Coronary artery (tissue), 2 donors: ENCODE data around the gene P2RY8.

Source experiments
- DNase-seq: peaks from one replicate; pipeline ENCODE4 v3.0.0-alpha.2; 2017; ENCODE audit warnings: low spot score
- H3K27ac ChIP-seq, 2 donors: fragments of 200-600 bp; sonication (generic); one replicate each; pipeline ENCODE4 v1.5.1; 2016 to 2019
- H3K4me3 ChIP-seq: fragments of 200-600 bp; sonication (generic); 2 replicates; pipeline ENCODE4 v1.5.1; 2016; ENCODE audit warnings: mild to moderate bottlenecking, moderate library complexity
- TF ChIP-seq, protein P1 (sequence below): fragments of 200-600 bp; sonication (generic); IDR thresholded peaks from one replicate; pipeline ENCODE4 v1.5.1; 2019; ENCODE audit warnings: antibody characterized with exemption

The P2RY8 gene, protein sequence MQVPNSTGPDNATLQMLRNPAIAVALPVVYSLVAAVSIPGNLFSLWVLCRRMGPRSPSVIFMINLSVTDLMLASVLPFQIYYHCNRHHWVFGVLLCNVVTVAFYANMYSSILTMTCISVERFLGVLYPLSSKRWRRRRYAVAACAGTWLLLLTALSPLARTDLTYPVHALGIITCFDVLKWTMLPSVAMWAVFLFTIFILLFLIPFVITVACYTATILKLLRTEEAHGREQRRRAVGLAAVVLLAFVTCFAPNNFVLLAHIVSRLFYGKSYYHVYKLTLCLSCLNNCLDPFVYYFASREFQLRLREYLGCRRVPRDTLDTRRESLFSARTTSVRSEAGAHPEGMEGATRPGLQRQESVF

DNA sequence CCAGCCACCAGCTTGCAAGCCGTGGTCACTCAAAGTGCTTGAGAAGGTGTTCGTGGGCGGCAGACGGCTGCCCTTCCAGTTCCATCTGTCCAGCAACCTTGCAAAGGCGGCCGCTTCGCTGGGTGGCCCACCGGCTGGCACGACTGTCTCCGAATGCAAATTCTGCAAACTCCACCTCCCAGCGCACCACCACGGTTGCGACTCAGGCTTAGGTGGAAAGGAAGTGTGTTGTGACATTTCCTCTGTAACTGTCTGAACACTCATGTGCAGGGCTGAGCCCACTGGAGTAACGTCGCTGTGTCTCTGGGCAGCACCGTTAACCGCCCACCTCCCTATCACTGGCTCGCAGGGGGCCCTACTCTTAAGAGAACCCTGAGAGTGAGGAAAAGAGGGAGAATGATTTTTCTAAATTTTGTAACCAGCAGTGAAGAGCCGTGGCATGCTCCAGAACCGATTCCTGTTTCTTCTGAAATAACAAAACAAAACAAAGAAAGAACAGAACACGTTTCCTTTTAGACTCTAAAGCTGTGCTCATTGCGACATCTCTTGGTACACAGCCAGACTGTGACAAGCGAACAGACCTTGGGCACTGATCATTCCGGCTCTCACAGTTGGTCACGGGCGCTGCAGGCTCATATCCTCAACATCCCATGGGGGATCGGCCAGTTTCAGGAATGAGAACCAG lies at the start of gene P2RY8:
Gene P2RY8, minus strand, starts transcription at position 155 of the 685 bp plus-strand sequence. CDS start 70,627 bp downstream, outside the sequence.
- H3K4me3 ChIP-seq: peak within 1 kb of the TSS; percentile 63
- DNase-seq: no peak
- TF ChIP-seq, protein P1, sequence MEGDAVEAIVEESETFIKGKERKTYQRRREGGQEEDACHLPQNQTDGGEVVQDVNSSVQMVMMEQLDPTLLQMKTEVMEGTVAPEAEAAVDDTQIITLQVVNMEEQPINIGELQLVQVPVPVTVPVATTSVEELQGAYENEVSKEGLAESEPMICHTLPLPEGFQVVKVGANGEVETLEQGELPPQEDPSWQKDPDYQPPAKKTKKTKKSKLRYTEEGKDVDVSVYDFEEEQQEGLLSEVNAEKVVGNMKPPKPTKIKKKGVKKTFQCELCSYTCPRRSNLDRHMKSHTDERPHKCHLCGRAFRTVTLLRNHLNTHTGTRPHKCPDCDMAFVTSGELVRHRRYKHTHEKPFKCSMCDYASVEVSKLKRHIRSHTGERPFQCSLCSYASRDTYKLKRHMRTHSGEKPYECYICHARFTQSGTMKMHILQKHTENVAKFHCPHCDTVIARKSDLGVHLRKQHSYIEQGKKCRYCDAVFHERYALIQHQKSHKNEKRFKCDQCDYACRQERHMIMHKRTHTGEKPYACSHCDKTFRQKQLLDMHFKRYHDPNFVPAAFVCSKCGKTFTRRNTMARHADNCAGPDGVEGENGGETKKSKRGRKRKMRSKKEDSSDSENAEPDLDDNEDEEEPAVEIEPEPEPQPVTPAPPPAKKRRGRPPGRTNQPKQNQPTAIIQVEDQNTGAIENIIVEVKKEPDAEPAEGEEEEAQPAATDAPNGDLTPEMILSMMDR: no peak
- H3K27ac ChIP-seq: peak within 1 kb of the TSS in 1 of 2 donors; percentile 62

DNA sequence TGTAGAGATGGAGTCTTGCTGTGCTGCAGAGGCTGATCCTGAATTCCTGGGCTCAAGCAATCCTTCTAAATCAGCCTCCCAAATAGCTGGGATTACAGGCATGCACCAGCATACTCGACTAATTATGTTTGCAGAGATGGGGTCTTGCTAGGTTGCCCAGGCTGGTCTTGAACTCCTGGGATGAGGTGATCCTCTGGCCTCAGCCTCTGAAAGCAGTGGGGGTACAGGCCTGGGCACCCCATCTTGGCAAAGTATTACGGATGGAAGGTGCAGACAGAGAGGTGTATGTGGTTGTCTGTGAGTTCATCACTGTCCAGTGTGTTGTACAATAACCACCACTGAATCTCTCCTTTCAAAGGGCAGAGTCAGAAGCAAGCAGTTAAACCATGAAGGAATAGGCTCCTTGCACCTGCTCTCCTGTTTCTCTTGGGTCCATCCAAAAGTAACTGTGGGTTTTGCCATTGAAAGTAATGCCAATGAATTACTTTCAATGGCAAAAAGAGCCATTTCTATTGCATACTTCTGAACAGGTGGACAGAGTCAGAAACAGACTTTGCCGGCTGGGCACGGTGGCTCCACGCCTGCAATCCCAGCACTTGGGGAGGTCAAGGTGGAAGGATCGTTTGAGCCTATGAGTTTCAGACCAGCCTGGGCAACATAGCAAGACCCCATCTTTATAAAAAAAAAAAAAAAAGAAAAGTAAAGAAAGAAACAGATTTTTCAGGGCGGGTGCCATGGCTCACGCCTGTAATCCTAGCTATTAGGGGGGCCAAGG lies 47.4 kb upstream of the P2RY8 start:
- TF ChIP-seq, protein P1: no peak
- Histone ChIP-seq H3K4me3 (no peak overlapping the region), H3K27ac (no peak overlapping the region)
- no peak for DNase-seq

DNA sequence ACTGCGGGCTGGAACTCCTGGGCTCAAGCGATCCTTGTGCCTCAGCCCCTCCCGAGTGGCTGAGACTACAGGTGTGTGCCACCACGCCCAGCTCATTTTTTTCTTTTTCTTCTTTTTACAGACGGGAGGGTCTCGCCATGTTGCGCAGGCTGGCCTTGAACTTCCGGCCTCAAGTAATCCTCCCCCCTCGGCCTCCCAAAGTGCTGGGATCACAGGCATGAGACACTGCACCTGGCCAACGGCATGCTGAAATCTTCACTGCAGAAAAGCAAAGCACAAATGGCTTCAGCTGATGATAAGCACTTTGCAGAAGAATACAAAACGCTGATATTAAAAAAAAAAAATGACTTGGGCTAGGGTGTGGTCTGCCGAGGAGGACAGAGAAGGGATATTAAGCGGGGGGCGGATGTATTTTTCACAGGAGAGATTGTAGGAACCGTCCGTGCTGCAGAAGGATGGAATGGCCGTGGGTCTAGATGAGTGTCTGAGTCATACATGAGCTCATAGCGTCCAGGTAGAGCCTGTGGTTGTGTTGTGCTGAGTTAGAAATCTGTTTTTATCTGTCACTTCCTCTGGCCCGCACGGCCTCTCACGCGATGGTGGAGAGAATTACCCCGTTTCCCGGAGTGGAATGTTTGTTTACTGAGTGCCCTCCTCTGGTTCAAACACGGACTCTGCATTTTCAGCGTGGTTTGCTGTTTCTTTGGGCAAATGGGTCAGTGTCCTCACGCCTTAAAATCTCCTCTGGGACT lies 45.9 kb upstream of the P2RY8 start:
- Histone ChIP-seq H3K4me3 (no peak overlapping the region), H3K27ac (no peak overlapping the region)
- DNase-seq: no peak
- TF ChIP-seq, protein P1: no peak

DNA sequence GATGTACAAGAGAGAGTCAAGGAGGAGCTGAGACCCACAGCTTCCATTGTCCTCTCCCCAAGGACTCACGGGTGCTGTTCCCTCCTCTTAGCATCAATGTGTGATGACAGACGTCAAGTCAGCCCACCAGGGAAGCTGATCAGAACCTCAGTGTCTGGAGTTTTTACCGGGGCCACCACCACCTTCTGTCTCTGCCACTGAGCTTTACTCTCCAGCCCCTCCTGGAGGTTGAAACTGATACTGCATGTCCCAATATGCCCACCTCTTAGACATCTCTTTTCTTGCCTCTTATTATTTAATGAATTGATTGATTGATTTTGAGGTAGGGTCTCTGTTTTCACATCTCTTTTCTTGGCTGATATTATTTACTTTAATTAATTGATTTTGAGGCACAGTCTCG lies 44.1 kb upstream of the P2RY8 start:
- Histone ChIP-seq H3K4me3 (no peak overlapping the region), H3K27ac (no peak overlapping the region)
- TF ChIP-seq, protein P1: peak; percentile 61
- no peak for DNase-seq

DNA sequence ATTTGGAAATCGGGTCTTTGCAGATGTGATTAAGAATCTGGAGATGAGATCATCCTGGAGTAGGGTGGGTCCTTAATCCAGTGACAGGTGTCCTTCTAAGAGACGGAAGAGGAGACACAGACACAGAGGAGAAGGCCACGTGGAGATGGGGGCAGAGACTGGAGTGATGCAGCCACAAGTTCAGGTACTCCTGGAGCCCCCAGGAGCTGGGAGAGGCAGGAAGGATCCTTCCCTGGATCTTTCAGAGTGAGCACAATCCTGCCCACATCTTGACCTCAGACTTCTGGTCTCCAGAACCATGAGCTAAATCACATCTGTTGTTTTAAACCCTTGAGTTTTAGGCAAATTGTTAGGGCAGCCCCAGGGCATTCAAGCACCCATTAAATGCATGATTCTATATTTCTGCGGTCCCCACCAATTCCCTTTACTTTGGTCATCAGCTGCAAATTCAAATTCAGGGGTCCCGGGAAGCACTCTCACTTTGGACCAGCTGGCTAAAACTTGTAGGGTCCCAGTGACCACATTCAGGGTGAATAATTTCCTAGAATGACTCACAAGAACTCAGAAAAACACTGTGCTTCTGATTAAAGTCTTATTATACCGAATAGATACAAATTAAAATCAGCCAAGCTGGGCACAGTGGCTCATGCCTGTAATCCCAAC lies 41.7 kb upstream of the P2RY8 start:
- TF ChIP-seq, protein P1: no peak
- no peak for DNase-seq
- Histone ChIP-seq H3K4me3 (no peak overlapping the region), H3K27ac (no peak overlapping the region)

DNA sequence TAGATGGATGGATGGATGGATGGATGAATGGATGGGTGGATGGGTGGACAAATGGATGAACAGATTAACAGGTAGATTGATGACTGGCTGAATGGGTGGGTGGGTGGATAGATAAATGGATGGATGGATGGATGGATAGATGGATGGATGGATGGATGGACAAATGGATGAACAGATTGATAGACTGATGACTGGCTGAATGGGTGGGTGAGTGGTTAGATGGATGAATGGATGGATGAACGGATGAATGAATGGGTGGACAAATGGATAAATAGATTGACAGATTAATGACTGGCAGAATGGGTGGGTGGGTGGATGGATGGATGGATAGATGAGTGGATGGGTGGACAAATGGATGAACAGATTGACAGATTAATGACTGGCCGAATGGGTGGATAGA lies 40.9 kb upstream of the P2RY8 start:
- no peak overlapping the region for H3K4me3 ChIP-seq
- DNase-seq: no peak
- no peak overlapping the region for H3K27ac ChIP-seq
- TF ChIP-seq, protein P1: no peak
